ENCODE results near the gene PLD3. TPM values are rescaled to one million over a fixed set of nuclear protein-coding genes. Genes with fewer than 3 reads are reported as not detected.
"Not testable (repeated sequence)": the region's sequence is repeated elsewhere in the genome, so short reads cannot be mapped to it uniquely, and the experiment has no call there.

The PLD3 gene
- total RNA-seq, 4 donors from 2014 or later: 108 to 372 (median 158) TPM

DNA sequence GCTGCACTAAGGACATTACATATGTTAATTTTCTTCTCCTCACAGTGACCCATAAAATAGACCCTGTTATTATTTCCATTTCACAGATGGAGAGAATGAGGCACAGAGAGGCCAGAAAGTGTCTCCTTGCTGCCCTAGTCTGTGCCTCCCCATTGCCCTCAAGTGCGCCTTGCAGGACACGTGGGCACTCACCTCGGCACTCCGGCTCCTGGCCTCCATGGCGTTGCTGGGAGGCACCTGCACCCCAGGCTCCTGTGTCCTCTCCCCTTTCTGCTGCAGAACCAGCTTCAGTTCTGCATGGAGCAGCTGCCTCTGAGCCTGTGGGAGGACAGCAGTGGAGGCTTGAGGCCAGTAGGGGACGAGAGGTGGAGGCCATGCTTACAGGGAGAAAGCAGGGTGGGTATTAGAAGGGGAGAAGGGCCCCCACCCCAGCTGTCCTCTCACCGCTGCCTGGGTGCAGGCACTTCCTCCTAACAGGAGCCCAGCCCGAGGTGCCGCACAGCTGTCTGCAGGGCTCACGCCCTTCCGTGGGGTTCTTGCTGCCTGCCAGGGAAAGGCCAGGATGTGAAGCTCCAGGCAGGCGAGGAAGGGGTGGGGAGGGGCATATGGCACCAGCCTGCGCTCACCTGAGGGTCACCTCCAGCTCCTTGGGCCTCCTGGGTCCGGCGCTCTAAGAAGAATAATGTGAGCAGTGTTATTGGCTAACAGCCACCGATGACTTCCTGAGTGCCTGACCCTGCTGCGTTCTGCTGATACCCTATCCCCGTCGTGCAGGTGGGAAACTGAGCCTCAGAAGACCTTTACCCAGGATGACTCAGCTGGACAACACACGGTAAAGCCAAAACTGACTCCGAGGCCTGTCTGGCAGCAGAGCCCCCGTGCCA, 59.5 kb downstream of the PLD3 start:
- no peak for DNase-seq
- Histone ChIP-seq H3K27me3 (no peaks in the 10 kb centered on the region), H3K27ac (no peak overlapping the region), H3K36me3 (no peaks in the 10 kb centered on the region), H3K4me3 (no peak overlapping the region), H3K9me3 (no peaks in the 10 kb centered on the region), H3K4me1 (no peaks in the 10 kb centered on the region)
- intact Hi-C loops (cut with DNase I; ENCODE audit: low total_unique reads): no loop called here
- no peak for TF ChIP-seq POLR2A (IDR thresholded peaks at IDR 0.05)
- TF ChIP-seq, protein P1, sequence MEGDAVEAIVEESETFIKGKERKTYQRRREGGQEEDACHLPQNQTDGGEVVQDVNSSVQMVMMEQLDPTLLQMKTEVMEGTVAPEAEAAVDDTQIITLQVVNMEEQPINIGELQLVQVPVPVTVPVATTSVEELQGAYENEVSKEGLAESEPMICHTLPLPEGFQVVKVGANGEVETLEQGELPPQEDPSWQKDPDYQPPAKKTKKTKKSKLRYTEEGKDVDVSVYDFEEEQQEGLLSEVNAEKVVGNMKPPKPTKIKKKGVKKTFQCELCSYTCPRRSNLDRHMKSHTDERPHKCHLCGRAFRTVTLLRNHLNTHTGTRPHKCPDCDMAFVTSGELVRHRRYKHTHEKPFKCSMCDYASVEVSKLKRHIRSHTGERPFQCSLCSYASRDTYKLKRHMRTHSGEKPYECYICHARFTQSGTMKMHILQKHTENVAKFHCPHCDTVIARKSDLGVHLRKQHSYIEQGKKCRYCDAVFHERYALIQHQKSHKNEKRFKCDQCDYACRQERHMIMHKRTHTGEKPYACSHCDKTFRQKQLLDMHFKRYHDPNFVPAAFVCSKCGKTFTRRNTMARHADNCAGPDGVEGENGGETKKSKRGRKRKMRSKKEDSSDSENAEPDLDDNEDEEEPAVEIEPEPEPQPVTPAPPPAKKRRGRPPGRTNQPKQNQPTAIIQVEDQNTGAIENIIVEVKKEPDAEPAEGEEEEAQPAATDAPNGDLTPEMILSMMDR (IDR thresholded peaks at IDR 0.05): no peak

DNA sequence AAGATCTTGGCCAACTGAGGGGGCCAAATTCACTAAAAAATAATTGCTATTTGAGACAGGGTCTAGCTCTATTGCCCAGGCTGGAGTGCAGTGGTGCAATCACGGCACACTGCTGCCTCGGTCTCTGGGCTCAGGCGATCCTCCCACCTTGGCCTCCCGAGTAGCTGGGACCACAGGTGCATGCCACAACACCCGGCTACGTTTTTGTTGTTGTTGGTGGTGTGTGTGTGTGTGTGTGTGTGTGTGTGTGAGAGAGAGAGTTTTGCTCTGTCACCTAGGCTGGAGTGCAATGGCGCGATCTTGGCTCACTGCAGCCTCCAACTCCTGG, 60.1 kb downstream of the PLD3 start:
- DNase-seq; H3K4me1 ChIP-seq; H3K27ac ChIP-seq; H3K9me3 ChIP-seq; H3K36me3 ChIP-seq; intact Hi-C loops (cut with DNase I; ENCODE audit: low total_unique reads); H3K4me3 ChIP-seq; H3K27me3 ChIP-seq: not testable (repeated sequence)

DNA sequence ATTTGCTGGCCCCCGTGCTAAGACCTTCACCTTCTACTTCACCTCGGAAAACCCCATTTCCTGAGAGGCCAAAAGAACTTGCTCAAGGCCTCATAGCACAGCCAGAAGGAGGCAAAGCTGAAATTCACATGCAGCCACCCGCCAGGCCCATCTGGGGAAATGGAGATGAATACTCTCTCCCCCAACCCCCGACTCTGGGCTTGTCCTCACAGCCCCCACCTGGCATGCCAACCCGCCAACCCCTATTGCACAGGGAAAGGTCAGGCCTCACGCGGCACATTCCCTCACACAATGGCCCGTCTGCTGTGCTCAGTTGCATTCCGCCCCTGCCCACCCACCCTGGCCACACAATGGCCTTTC, 61.5 kb downstream of the PLD3 start:
- H3K27ac ChIP-seq: no peak overlapping the region

DNA sequence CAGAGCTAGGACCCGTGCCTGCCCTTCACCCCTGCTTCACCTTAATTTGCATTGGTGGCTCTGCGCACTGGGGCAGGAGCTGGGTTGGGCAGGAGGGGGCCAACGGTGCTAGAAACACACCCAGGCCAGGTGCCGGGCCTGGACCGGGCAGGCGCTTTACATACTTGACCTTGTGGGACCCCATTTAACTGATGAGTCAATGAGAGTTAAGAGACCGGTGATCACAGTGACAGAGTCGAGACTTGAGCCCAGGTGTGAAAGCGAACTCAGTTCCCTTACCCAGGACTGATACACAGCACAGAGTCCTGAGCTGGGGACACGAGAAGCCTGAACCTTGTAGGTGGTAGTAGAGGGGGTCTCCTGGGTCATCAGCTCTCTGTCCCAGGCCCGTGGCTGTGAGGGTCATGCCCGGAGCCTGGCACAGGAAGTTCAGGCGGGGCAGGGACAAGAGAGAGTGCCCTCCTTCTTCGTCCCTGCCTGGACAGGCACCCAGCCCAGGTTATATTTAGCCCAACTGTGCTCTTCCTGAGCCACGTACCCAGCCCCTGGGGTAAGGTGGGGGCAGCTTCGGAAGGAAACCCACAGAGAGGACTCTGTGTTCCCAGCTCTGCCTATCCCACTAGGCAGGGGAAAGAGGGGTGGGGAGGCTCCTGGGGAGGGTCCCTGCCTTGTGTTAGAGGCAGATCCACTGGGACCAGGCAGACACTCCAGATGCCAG, 62.8 kb downstream of the PLD3 start:
- H3K27me3 ChIP-seq: no peaks in the 10 kb centered on the region
- H3K36me3 ChIP-seq: no peaks in the 10 kb centered on the region
- H3K9me3 ChIP-seq: no peaks in the 10 kb centered on the region
- H3K4me1 ChIP-seq: no peaks in the 10 kb centered on the region
- no peak for TF ChIP-seq POLR2A (IDR thresholded peaks at IDR 0.05)
- TF ChIP-seq, protein P1 (IDR thresholded peaks at IDR 0.05): no peak
- DNase-seq: no peak
- H3K27ac ChIP-seq: peak overlapping the region; percentile 36 to 53
- H3K4me3 ChIP-seq: no peak overlapping the region
- intact Hi-C loops (cut with DNase I; ENCODE audit: low total_unique reads): no loop called here

More for the DNA sequence above, 61.5 kb downstream of the PLD3 start:
- no peaks in the 10 kb centered on the region for H3K27me3 ChIP-seq
- intact Hi-C loops (cut with DNase I; ENCODE audit: low total_unique reads): no loop called here
- TF ChIP-seq, protein P1 (IDR thresholded peaks at IDR 0.05): no peak
- no peak for TF ChIP-seq POLR2A (IDR thresholded peaks at IDR 0.05)
- no peaks in the 10 kb centered on the region for H3K4me1 ChIP-seq
- no peak for DNase-seq
- H3K36me3 ChIP-seq: no peaks in the 10 kb centered on the region
- no peaks in the 10 kb centered on the region for H3K9me3 ChIP-seq
- H3K4me3 ChIP-seq: no peak overlapping the region

DNA sequence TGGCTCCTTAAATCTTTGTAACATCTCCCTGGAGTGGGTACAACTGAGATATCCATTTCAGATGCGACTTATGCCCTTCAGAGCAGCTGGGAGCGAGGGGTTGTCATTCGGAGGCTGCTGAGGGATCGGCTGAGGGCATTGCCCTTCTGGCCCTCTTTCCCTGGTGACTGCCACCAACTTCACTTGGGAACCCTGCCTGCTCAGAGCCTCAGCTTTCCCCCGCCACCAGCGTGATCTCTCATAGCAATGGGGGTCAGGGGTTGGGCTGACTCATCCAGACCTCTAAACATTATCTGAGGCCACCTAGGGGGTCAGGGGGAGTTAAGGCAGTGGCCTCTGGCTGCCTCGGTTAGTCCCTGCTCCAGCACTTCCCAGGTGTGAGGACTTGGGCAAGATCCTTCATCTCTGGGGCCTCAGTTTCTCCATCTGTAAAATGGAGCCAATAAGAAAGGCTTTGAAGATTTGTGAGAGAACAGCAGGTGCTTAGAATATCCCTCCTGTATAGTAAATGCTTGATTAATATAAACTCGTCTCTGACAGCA, 63.5 kb downstream of the PLD3 start:
- Histone ChIP-seq H3K27ac (peak overlapping the region; percentile 19 to 53), H3K4me1 (no peaks in the 10 kb centered on the region), H3K36me3 (no peaks in the 10 kb centered on the region), H3K27me3 (no peaks in the 10 kb centered on the region), H3K9me3 (no peaks in the 10 kb centered on the region), H3K4me3 (no peak overlapping the region)
- no peak for DNase-seq
- intact Hi-C loops (cut with DNase I; ENCODE audit: low total_unique reads): no loop called here
- no peak for TF ChIP-seq POLR2A (IDR thresholded peaks at IDR 0.05)
- TF ChIP-seq, protein P1 (IDR thresholded peaks at IDR 0.05): no peak

All from uterus (tissue), 4 donors.